Measurements from ENCODE around the gene GBP7. TPM values are rescaled to one million over a fixed set of nuclear protein-coding genes. Genes with fewer than 3 reads are reported as not detected.

Gene GBP7
- total RNA-seq: not detected in 2 replicates

GRCh38 chr1:89175601-89176256 lies at the start of gene GBP7:
TSS of gene GBP7 (minus strand) at chr1:89176003. CDS start at chr1:89171935, 4,068 bp downstream.

GRCh38 chr1:89198491-89199072 lies 22.8 kb upstream of the GBP7 start, which contains the start of gene GBP4:
TSS of gene GBP4 (minus strand) at chr1:89198942. CDS start at chr1:89198834, 108 bp downstream.

GRCh38 chr1:89125913-89126580 lies 49.8 kb downstream of the GBP7 start, which contains the start of gene GBP2:
TSS of gene GBP2 (minus strand) at chr1:89126114. CDS start at chr1:89121966, 4,148 bp downstream.

Other genes with a start within 250 kb of the GBP7 start
- gene KYAT3, start 183.4 kb downstream of the GBP7 start, total RNA-seq: 22.0 and 43.6 TPM in 2 replicates
- 10.6 and 11.9 TPM in 2 replicates for gene RBMXL1, start 183.4 kb downstream of the GBP7 start, total RNA-seq
- 29.3 and 61.2 TPM in 2 replicates for gene GBP3, start 153.1 kb downstream of the GBP7 start, total RNA-seq
- gene GBP1, start 110.8 kb downstream of the GBP7 start, total RNA-seq: 2.1 and 3.1 TPM in 2 replicates
- 17.8 and 70.3 TPM in 2 replicates for gene GBP2, start 49.9 kb downstream of the GBP7 start, total RNA-seq
- under 0.01 TPM in 1 of 2 replicates, not detected in the other for gene GBP4, start 22.9 kb upstream of the GBP7 start, total RNA-seq
- under 0.01 TPM in 1 of 2 replicates, not detected in the other for gene GBP5, start 96.9 kb upstream of the GBP7 start, total RNA-seq
- 0.11 TPM in 1 of 2 replicates, not detected in the other for gene GBP6, start 188.1 kb upstream of the GBP7 start, total RNA-seq